Astrocyte of the spinal cord (primary cell): ENCODE measurements around the gene ZNF621.

ENCODE experiments used
- DNase-seq: peaks from one replicate; pipeline ENCODE4 v3.0.0; 2011; ENCODE audit warnings: low read depth, low spot score
- H3K4me3 ChIP-seq: 2 replicates; pipeline ENCODE4 v1.5.1; 2011; ENCODE audit warnings: low read depth, mild to moderate bottlenecking, low read length, moderate library complexity
- CTCF ChIP-seq: IDR thresholded peaks from 2 replicates; pipeline ENCODE4 v1.5.1; 2012; ENCODE audit warnings: low read depth, mild to moderate bottlenecking, low read length, inconsistent platforms
- in situ Hi-C: cut with HindIII; loops from 2 replicates; pipeline ENCODE4 v1.10.0; 2017; ENCODE audit warnings: low sequenced_read_pairs

The ZNF621 gene

DNA sequence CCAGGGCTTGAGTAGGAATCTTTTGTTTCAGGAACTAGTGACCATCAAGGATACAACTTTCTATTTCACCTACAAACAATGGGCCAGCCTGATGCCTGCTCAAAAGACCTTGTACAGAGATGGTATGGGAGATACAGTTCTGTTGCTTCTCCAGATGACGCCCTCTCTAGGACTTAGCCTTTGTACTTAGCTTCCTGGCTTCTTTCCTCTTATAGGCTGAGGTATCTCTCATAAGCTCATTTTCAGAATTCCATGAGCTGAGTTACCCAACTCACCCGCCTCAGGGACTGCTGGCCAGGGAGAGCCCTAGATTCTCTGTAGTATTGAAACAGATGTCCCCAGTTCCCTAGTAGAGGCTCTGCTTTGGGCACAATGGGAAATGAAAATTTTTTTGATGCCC is 27.5 kb upstream of the ZNF621 start:
- H3K4me3 ChIP-seq: no peak overlapping the region
- DNase-seq: no peak
- no peak for TF ChIP-seq CTCF
- in situ Hi-C loops: no loop called here

- TF ChIP-seq CTCF: no peak
- no peak overlapping the region for H3K4me3 ChIP-seq
These were observed 24.8 kb upstream of the ZNF621 start for GRCh38 chr3:40499952-40500351.

GRCh38 chr3:40502034-40502433 is 22.7 kb upstream of the ZNF621 start:
- H3K4me3 ChIP-seq: no peak overlapping the region
- TF ChIP-seq CTCF: no peak
- in situ Hi-C loops: no loop called here
- no peak for DNase-seq

More at GRCh38 chr3:40499952-40500351, 24.8 kb upstream of the ZNF621 start:
- in situ Hi-C loops: no loop called here
- DNase-seq: no peak

DNA sequence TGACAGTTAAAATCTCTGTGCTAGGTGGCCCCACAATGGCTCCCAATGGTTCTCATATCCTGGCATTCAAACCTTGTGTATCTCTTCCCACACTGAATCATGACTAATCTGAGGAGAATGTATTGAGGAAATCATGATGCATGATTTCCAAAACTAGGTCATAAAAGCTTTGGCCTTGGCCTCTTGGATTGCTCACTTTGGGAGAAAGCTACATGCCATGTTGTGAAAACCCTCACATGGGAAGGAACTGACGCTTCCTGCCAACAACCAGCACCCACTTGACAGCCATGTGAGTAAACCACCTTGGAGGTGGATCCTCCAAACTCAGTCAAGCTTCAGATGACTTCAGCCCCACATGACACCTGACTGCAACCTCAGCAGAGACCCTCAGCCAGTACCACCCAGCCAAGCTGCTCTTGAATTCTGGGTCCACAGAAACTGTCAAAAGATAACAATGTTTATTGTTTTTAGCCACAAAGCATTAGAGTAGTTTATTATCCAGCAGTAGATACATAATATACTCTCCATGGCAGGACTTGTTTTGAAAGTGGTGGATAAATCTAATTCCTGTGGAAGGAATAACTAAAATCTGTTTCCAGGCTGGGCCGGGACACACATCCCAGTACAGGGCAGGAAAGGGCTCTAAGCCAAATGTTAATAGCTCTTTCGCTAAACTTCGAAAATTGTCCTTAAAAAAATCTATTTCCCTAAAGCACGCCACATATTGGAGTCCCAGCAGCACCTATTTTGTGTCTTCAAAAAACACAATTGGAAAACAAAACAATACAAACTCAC is 19.9 kb upstream of the ZNF621 start:
- in situ Hi-C loops: no loop called here
- DNase-seq: peak; percentile 89
- no peak overlapping the region for H3K4me3 ChIP-seq
- TF ChIP-seq CTCF: no peak

DNA sequence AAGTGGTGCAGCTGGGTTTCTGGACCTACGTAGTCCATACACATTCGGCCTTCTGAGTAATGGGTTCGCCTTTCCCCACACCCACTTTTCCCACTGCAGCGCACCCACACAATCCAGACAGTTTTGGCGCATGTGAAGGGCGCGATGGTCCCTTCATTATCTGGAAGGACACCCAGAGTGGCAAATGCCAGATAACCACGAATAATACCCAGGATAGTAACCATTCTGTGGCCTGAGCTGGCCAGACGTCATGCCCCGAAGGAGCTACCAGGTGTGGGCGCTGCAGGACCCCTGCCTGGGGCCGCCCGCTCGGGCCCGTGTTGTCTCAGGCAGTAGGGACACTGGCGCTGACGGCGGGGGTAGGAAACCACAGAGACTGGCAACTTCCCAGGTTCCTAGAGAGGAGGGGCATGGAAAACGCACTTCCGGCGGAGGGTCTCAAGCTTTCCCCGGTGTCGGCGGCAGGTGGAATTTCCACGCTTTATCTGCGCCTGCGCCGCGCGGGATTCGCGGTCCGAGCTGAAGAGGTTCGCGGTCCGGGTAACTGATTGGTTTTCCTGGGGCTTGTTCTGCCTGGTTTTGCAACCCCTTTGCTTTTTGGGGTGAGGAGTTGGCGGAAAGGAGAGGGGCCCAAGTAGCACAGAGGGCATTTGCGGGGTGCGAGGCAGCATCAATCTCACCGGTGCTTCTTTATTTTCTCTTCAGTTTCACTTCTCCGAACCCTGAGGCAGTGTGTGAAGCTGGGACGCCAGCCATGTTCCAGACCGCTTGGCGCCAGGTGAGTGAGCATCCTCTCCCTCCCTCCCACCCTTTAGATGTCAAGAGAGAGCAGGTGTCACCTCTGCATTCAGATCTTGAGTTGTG is 18.9 kb upstream of the ZNF621 start, which contains the start of gene ZNF620:
Gene ZNF620, plus strand, starts transcription at position 441 of the 864 bp plus-strand sequence. Its CDS starts 314 bp downstream, at position 755.
- DNase-seq: peak; percentile 54
- H3K4me3 ChIP-seq: peak within 1 kb of the TSS; percentile 65
- TF ChIP-seq CTCF: peak; percentile 46
- in situ Hi-C loops: no loop called here

- in situ Hi-C loops: no loop called here
- no peak for TF ChIP-seq CTCF
- no peak overlapping the region for H3K4me3 ChIP-seq
- no peak for DNase-seq
These were observed 13.6 kb upstream of the ZNF621 start for GRCh38 chr3:40511031-40511718.
